Measurements from ENCODE around the gene TTC21B.
A peak's percentile ranks its signal among the peaks of the same experiment; 100 is the strongest.
"Not testable (repeated sequence)": the region's sequence is repeated elsewhere in the genome, so short reads cannot be mapped to it uniquely, and the experiment has no call there.

The TTC21B gene

GRCh38 chr2:165877565-165878550, 75.7 kb downstream of the TTC21B start:
- DNase-seq: no peak

GRCh38 chr2:165876712-165877111, 76.9 kb downstream of the TTC21B start:
- no peak for DNase-seq

- DNase-seq: no peak
Observed at GRCh38 chr2:165876269-165876668, 77.3 kb downstream of the TTC21B start.

GRCh38 chr2:165874445-165875039, 79.0 kb downstream of the TTC21B start:
- DNase-seq: peak; percentile 74

- DNase-seq: no peak
Observed at GRCh38 chr2:165872101-165872791, 81.3 kb downstream of the TTC21B start.

- DNase-seq: no peak
Observed at GRCh38 chr2:165871025-165871424, 82.6 kb downstream of the TTC21B start.

GRCh38 chr2:165870346-165870745, 83.2 kb downstream of the TTC21B start:
- no peak for DNase-seq

- DNase-seq: no peak
Observed at GRCh38 chr2:165868211-165868610, 85.4 kb downstream of the TTC21B start.

- no peak for DNase-seq
Observed at GRCh38 chr2:165864296-165864695, 89.3 kb downstream of the TTC21B start.

- DNase-seq: no peak
Observed at GRCh38 chr2:165863810-165864261, 89.7 kb downstream of the TTC21B start.

- not testable (repeated sequence) for DNase-seq
Observed at GRCh38 chr2:165861083-165861482, 92.5 kb downstream of the TTC21B start.

- DNase-seq: not testable (repeated sequence)
Observed at GRCh38 chr2:165859723-165860122, 93.9 kb downstream of the TTC21B start.

GRCh38 chr2:165857876-165858275, 95.7 kb downstream of the TTC21B start:
- no peak for DNase-seq

GRCh38 chr2:165852394-165852793, 101.2 kb downstream of the TTC21B start:
- DNase-seq: no peak

- no peak for DNase-seq
Observed at GRCh38 chr2:165847001-165847400, 106.6 kb downstream of the TTC21B start.

GRCh38 chr2:165846056-165846455, 107.5 kb downstream of the TTC21B start:
- DNase-seq: no peak

- DNase-seq: no peak
Observed at GRCh38 chr2:165844216-165844615, 109.4 kb downstream of the TTC21B start.

GRCh38 chr2:165843351-165843750, 110.2 kb downstream of the TTC21B start:
- no peak for DNase-seq

GRCh38 chr2:165840333-165840958, 113.1 kb downstream of the TTC21B start:
- DNase-seq: no peak

GRCh38 chr2:165839610-165840009, 114.0 kb downstream of the TTC21B start:
- no peak for DNase-seq

- no peak for DNase-seq
Observed at GRCh38 chr2:165837122-165837521, 116.5 kb downstream of the TTC21B start.

- DNase-seq: no peak
Observed at GRCh38 chr2:165835363-165835762, 118.2 kb downstream of the TTC21B start.

GRCh38 chr2:165833156-165833555, 120.4 kb downstream of the TTC21B start:
- DNase-seq: peak; percentile 77
